ENCODE data around the gene SLC4A3.

- TF ChIP-seq CTCF (IDR thresholded peaks at IDR 0.05) (no peak), POLR2A (IDR thresholded peaks at IDR 0.05) (no peak)
Observed at GRCh38 chr2:219615894-219616293, 11.5 kb upstream of the SLC4A3 start.

All from lower leg skin (tissue), 3 donors.